ENCODE results near the gene GFOD1.

DNA sequence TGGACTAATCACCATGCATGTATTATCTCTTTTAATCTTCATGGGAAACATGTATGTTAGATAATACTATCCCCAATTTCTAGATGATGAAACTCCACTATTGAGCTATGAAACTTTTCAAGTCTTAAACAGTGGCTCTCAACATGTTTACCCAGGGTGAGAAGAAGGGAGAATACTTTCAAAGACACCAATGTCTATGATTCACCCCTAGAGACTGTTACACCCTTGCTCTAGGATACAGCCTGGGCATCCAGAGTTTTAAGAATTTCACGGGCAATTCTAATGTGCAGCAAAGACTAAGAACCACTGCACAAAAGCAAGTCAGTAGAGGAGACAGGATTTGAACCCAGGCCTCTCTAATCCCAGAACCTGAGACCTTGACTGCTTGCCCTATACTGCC, 47.8 kb downstream of the GFOD1 start:
- TF ChIP-seq POLR2AphosphoS5 (IDR thresholded peaks at IDR 0.05; ENCODE audit: low read depth, low read length) = no peak
- TF ChIP-seq, protein P1, sequence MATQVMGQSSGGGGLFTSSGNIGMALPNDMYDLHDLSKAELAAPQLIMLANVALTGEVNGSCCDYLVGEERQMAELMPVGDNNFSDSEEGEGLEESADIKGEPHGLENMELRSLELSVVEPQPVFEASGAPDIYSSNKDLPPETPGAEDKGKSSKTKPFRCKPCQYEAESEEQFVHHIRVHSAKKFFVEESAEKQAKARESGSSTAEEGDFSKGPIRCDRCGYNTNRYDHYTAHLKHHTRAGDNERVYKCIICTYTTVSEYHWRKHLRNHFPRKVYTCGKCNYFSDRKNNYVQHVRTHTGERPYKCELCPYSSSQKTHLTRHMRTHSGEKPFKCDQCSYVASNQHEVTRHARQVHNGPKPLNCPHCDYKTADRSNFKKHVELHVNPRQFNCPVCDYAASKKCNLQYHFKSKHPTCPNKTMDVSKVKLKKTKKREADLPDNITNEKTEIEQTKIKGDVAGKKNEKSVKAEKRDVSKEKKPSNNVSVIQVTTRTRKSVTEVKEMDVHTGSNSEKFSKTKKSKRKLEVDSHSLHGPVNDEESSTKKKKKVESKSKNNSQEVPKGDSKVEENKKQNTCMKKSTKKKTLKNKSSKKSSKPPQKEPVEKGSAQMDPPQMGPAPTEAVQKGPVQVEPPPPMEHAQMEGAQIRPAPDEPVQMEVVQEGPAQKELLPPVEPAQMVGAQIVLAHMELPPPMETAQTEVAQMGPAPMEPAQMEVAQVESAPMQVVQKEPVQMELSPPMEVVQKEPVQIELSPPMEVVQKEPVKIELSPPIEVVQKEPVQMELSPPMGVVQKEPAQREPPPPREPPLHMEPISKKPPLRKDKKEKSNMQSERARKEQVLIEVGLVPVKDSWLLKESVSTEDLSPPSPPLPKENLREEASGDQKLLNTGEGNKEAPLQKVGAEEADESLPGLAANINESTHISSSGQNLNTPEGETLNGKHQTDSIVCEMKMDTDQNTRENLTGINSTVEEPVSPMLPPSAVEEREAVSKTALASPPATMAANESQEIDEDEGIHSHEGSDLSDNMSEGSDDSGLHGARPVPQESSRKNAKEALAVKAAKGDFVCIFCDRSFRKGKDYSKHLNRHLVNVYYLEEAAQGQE (IDR thresholded peaks at IDR 0.05; ENCODE audit: low read depth, low read length) = no peak
- TF ChIP-seq, protein P2, sequence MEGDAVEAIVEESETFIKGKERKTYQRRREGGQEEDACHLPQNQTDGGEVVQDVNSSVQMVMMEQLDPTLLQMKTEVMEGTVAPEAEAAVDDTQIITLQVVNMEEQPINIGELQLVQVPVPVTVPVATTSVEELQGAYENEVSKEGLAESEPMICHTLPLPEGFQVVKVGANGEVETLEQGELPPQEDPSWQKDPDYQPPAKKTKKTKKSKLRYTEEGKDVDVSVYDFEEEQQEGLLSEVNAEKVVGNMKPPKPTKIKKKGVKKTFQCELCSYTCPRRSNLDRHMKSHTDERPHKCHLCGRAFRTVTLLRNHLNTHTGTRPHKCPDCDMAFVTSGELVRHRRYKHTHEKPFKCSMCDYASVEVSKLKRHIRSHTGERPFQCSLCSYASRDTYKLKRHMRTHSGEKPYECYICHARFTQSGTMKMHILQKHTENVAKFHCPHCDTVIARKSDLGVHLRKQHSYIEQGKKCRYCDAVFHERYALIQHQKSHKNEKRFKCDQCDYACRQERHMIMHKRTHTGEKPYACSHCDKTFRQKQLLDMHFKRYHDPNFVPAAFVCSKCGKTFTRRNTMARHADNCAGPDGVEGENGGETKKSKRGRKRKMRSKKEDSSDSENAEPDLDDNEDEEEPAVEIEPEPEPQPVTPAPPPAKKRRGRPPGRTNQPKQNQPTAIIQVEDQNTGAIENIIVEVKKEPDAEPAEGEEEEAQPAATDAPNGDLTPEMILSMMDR (IDR thresholded peaks at IDR 0.05) = no peak
- no peak for TF ChIP-seq RCOR1 (IDR thresholded peaks at IDR 0.05; ENCODE audit: low read length)
- no peak for TF ChIP-seq ELF1 (IDR thresholded peaks at IDR 0.05)
- no peak for TF ChIP-seq MAX (IDR thresholded peaks at IDR 0.05; ENCODE audit: low read depth)
- no peak for TF ChIP-seq JUND (IDR thresholded peaks at IDR 0.05)
- TF ChIP-seq RXRA (IDR thresholded peaks at IDR 0.05; ENCODE audit: borderline replicate concordance, low read depth) = no peak
- TF ChIP-seq CHD2 (IDR thresholded peaks at IDR 0.05; ENCODE audit: low read length, partially characterized antibody) = no peak
- TF ChIP-seq, protein P3, sequence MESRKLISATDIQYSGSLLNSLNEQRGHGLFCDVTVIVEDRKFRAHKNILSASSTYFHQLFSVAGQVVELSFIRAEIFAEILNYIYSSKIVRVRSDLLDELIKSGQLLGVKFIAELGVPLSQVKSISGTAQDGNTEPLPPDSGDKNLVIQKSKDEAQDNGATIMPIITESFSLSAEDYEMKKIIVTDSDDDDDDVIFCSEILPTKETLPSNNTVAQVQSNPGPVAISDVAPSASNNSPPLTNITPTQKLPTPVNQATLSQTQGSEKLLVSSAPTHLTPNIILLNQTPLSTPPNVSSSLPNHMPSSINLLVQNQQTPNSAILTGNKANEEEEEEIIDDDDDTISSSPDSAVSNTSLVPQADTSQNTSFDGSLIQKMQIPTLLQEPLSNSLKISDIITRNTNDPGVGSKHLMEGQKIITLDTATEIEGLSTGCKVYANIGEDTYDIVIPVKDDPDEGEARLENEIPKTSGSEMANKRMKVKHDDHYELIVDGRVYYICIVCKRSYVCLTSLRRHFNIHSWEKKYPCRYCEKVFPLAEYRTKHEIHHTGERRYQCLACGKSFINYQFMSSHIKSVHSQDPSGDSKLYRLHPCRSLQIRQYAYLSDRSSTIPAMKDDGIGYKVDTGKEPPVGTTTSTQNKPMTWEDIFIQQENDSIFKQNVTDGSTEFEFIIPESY (IDR thresholded peaks at IDR 0.05; ENCODE audit: borderline replicate concordance, low read depth) = no peak
